Measurements from ENCODE around the gene RCC2. TPM values are rescaled to one million over a fixed set of nuclear protein-coding genes. Genes with fewer than 3 reads are reported as not detected.
"Not testable (repeated sequence)": the region's sequence is repeated elsewhere in the genome, so short reads cannot be mapped to it uniquely, and the experiment has no call there.

RCC2 gene
- total RNA-seq, 1 experiment from 2014 or later = 82.7 TPM

DNA sequence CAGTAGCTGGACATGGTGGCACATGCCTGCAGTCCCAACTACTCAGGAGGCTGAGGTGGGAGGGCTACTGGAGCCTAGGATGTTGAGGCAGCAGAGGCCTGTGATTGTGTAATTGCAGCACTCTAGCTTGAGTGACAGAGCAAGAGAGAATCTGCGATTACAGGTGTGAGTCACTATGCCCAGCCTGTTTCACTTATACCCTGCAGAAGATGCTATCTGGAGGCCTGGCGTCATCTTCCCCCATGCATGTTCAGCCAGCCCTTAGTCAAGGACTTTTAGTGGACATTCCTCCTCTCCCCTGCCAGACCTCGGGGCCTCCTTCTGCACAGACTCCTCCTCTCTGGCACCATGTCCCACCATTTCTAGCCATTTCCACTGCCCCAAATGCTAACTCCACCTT, 36.3 kb upstream of the RCC2 start:
- Histone ChIP-seq H3K27ac (ENCODE audit: low read length) (peak overlapping the region; percentile 54), H3K4me2 (ENCODE audit: low read length) (peak overlapping the region; percentile 55; the same call in 1 of the 2 replicates), H3K9me2 (replicated peaks; ENCODE audit: low read length) (no peaks in the 10 kb centered on the region), H3K4me1 (ENCODE audit: insufficient read depth, low read length) (peaks cover 9% of the 10 kb centered on the region; the same call in 1 of the 2 replicates), H3K9ac (ENCODE audit: low read length) (no peak overlapping the region), H3F3A (ENCODE audit: low read length, unreplicated experiment) (no peaks in the 10 kb centered on the region), H3K9me3 (ENCODE audit: low read length) (no peaks in the 10 kb centered on the region), H3K79me2 (ENCODE audit: low read length) (no peaks in the 10 kb centered on the region), H2AFZ (ENCODE audit: low read length) (no peak overlapping the region), H3K36me3 (ENCODE audit: low read depth, low read length) (no peaks in the 10 kb centered on the region), H3K27me3 (ENCODE audit: low read length) (no peaks in the 10 kb centered on the region), H4K20me1 (ENCODE audit: low read length) (no peaks in the 10 kb centered on the region), H3K4me3 (ENCODE audit: low read length) (no peak overlapping the region)
- intact Hi-C loops (cut with micrococcal nuclease) = loop anchor here (5.0 kb wide), 1 partner anchor 33 kb away; no protein-coding TSS in a partner anchor
- ChIA-PET CTCF (no interaction called here), POLR2A (ENCODE audit: unreplicated experiment) (no interaction called here)
- TF ChIP-seq EZH2 (IDR thresholded peaks at IDR 0.05; ENCODE audit: low read length, unreplicated experiment) (no peak), EZH2phosphoT487 (IDR thresholded peaks at IDR 0.05; ENCODE audit: borderline replicate concordance, low read length) (no peak)
- TF ChIP-seq, protein P1, sequence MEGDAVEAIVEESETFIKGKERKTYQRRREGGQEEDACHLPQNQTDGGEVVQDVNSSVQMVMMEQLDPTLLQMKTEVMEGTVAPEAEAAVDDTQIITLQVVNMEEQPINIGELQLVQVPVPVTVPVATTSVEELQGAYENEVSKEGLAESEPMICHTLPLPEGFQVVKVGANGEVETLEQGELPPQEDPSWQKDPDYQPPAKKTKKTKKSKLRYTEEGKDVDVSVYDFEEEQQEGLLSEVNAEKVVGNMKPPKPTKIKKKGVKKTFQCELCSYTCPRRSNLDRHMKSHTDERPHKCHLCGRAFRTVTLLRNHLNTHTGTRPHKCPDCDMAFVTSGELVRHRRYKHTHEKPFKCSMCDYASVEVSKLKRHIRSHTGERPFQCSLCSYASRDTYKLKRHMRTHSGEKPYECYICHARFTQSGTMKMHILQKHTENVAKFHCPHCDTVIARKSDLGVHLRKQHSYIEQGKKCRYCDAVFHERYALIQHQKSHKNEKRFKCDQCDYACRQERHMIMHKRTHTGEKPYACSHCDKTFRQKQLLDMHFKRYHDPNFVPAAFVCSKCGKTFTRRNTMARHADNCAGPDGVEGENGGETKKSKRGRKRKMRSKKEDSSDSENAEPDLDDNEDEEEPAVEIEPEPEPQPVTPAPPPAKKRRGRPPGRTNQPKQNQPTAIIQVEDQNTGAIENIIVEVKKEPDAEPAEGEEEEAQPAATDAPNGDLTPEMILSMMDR (conservative IDR thresholded peaks at IDR 0.05; ENCODE audit: low read depth, low read length) = no peak
- ATAC-seq (peak; percentile 90), DNase-seq (peak; percentile 87)
- BruUV-seq (replicated peaks) = no TSS peak

DNA sequence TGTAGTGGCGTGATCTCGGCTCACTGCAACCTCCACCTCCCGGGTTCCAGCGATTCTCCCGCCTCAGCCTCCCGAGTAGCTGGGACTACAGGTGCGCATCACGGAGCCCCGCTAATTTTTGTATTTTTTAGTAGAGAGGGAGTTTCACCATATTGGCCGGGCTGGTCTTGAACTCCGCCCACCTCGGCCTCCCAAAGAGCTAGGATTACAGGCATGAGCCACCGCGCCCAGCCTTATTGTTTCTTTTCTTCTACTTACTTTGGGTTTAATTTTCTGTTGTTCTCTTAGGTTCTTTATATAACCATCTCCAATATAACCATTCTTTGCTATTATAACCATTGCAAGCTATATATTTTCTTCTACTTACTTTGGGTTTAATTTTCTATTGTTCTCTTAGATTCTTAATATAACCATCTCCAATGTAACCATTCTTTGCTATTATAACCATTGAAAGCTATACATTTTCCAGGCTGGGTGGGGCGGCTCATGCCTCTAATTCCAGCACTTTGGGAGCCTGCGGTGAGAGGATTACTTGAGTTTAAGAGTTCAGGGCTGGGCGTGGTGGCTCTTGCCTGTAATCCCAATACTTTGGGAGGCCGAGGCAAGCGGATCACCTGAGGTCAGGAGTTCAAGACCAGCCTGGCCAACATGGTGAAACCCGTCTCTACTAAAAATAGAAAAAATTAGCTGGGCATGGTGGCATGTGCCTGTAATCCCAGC, 35.5 kb upstream of the RCC2 start:
- CTCF ChIA-PET; BruUV-seq (replicated peaks); H3K27me3 ChIP-seq (ENCODE audit: low read length); H2AFZ ChIP-seq (ENCODE audit: low read length); H3K9ac ChIP-seq (ENCODE audit: low read length); H4K20me1 ChIP-seq (ENCODE audit: low read length); H3K4me3 ChIP-seq (ENCODE audit: low read length); H3K4me1 ChIP-seq (ENCODE audit: insufficient read depth, low read length); POLR2A ChIA-PET (ENCODE audit: unreplicated experiment); H3F3A ChIP-seq (ENCODE audit: low read length, unreplicated experiment); H3K79me2 ChIP-seq (ENCODE audit: low read length); H3K36me3 ChIP-seq (ENCODE audit: low read depth, low read length); H3K9me3 ChIP-seq (ENCODE audit: low read length); H3K9me2 ChIP-seq (replicated peaks; ENCODE audit: low read length); H3K4me2 ChIP-seq (ENCODE audit: low read length); ATAC-seq; DNase-seq; H3K27ac ChIP-seq (ENCODE audit: low read length): not testable (repeated sequence)
- intact Hi-C loops (cut with micrococcal nuclease) = loop anchor here (5.0 kb wide), 1 partner anchor 33 kb away; no protein-coding TSS in a partner anchor

DNA sequence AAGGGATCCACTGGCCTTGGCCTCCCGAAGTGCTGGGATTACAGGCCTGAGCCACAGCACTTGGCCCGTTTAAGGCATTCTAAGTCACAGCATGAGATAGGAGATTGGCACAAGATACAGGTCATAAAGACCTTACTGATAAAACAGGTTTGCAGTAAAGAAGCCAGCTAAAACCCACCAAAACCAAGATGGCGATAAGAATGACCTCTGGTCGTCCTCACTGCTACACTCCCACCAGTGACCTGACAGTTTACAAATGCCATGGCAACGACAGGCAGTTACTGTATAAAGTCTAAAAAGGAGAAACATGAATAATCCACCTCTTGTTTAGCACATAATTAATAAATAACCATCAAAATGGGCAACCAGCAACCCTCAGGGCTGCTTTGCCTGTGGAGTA, 33.3 kb upstream of the RCC2 start:
- Histone ChIP-seq H3K9ac (ENCODE audit: low read length) (no peak overlapping the region), H3K27ac (ENCODE audit: low read length) (no peak overlapping the region), H3K4me3 (ENCODE audit: low read length) (no peak overlapping the region), H3K4me2 (ENCODE audit: low read length) (no peak overlapping the region), H3K4me1 (ENCODE audit: insufficient read depth, low read length) (peaks cover 9% of the 10 kb centered on the region; the same call in 1 of the 2 replicates), H3F3A (ENCODE audit: low read length, unreplicated experiment) (no peaks in the 10 kb centered on the region), H3K36me3 (ENCODE audit: low read depth, low read length) (no peaks in the 10 kb centered on the region), H2AFZ (ENCODE audit: low read length) (no peak overlapping the region), H3K9me3 (ENCODE audit: low read length) (no peaks in the 10 kb centered on the region), H3K9me2 (replicated peaks; ENCODE audit: low read length) (no peaks in the 10 kb centered on the region), H3K27me3 (ENCODE audit: low read length) (no peaks in the 10 kb centered on the region), H3K79me2 (ENCODE audit: low read length) (no peaks in the 10 kb centered on the region), H4K20me1 (ENCODE audit: low read length) (no peaks in the 10 kb centered on the region)
- intact Hi-C loops (cut with micrococcal nuclease) = no loop called here
- ATAC-seq (no peak), DNase-seq (no peak)
- BruUV-seq (replicated peaks) = no TSS peak
- ChIA-PET CTCF (no interaction called here), POLR2A (ENCODE audit: unreplicated experiment) (no interaction called here)
- no peak for TF ChIP-seq EZH2 (IDR thresholded peaks at IDR 0.05; ENCODE audit: low read length, unreplicated experiment)
- TF ChIP-seq, protein P1 (conservative IDR thresholded peaks at IDR 0.05; ENCODE audit: low read depth, low read length) = no peak
- TF ChIP-seq EZH2phosphoT487 (IDR thresholded peaks at IDR 0.05; ENCODE audit: borderline replicate concordance, low read length) = no peak

Measured in PC-3 (cell line).